H9 (cell line): ENCODE measurements around the gene SNTG2. TPM values are rescaled to one million over a fixed set of nuclear protein-coding genes. Genes with fewer than 3 reads are reported as not detected.

Experiments
- DNase-seq: peaks from one replicate; pipeline ENCODE4 v3.0.0-alpha.2; 2017
- H2AFZ ChIP-seq: one replicate; pipeline ENCODE4 v1.6.1; 2013; ENCODE audit warnings: mild to moderate bottlenecking, low read length, control low read depth, moderate library complexity
- H2AK5ac ChIP-seq: 2 replicates; pipeline ENCODE4 v1.6.1; 2013; ENCODE audit warnings: low read length, control low read depth, mixed read lengths; ENCODE audit not compliant: insufficient read length
- H2BK120ac ChIP-seq: one replicate; pipeline ENCODE4 v1.6.1; 2013; ENCODE audit warnings: low read depth, mild to moderate bottlenecking, low read length, control low read depth, inconsistent platforms; ENCODE audit not compliant: poor library complexity, severe bottlenecking
- H2BK12ac ChIP-seq: 2 replicates; pipeline ENCODE4 v1.6.1; 2013; ENCODE audit warnings: low read length, control low read depth, mixed read lengths, low read depth; ENCODE audit not compliant: insufficient read length
- H2BK15ac ChIP-seq: 2 replicates; pipeline ENCODE4 v1.6.1; 2013; ENCODE audit warnings: low read depth, low read length, control low read depth
- H2BK20ac ChIP-seq: one replicate; pipeline ENCODE4 v1.6.1; 2013; ENCODE audit warnings: low read depth, mild to moderate bottlenecking, low read length, control low read depth, inconsistent platforms; ENCODE audit not compliant: poor library complexity, severe bottlenecking
- H2BK5ac ChIP-seq: 2 replicates; pipeline ENCODE4 v1.6.1; 2013; ENCODE audit warnings: low read length, control low read depth, mixed read lengths; ENCODE audit not compliant: insufficient read length
- H3K14ac ChIP-seq: 2 replicates; pipeline ENCODE4 v1.6.1; 2013; ENCODE audit warnings: low read length, control low read depth; ENCODE audit not compliant: insufficient read depth
- H3K18ac ChIP-seq: 2 replicates; pipeline ENCODE4 v1.6.1; 2013; ENCODE audit warnings: low read depth, mild to moderate bottlenecking, mixed read lengths, low read length, control low read depth; ENCODE audit not compliant: insufficient read length
- H3K23ac ChIP-seq: 2 replicates; pipeline ENCODE4 v1.6.1; 2013; ENCODE audit warnings: low read length, control low read depth, mixed read lengths, low read depth; ENCODE audit not compliant: insufficient read length
- H3K23me2 ChIP-seq: 2 replicates; pipeline ENCODE4 v1.6.1; 2013; ENCODE audit warnings: low read depth, mild to moderate bottlenecking, mixed read lengths, low read length, control low read depth; ENCODE audit not compliant: insufficient read length, poor library complexity, severe bottlenecking
- H3K27ac ChIP-seq: 2 replicates; pipeline ENCODE4 v1.5.1; 2013; ENCODE audit warnings: low read length, control low read depth, mixed read lengths, low read depth; ENCODE audit not compliant: insufficient read length
- H3K27me3 ChIP-seq: 2 replicates; pipeline ENCODE4 v1.6.1; 2013; ENCODE audit warnings: low read length, control low read depth, inconsistent platforms; ENCODE audit not compliant: insufficient read depth
- H3K4ac ChIP-seq: 2 replicates; pipeline ENCODE4 v1.6.1; 2013; ENCODE audit warnings: low read depth, mild to moderate bottlenecking, control low read depth, inconsistent platforms, low read length, moderate library complexity
- H3K4me1 ChIP-seq: 2 replicates; pipeline ENCODE4 v1.6.1; 2013; ENCODE audit warnings: low read length, control low read depth, inconsistent platforms; ENCODE audit not compliant: insufficient read depth
- H3K4me2 ChIP-seq: 2 replicates; pipeline ENCODE4 v1.6.1; 2013; ENCODE audit warnings: low read length, control low read depth, mixed read lengths; ENCODE audit not compliant: insufficient read length, insufficient read depth
- H3K56ac ChIP-seq: 2 replicates; pipeline ENCODE4 v1.6.1; 2013; ENCODE audit warnings: low read depth, mild to moderate bottlenecking, mixed read lengths, low read length, control low read depth; ENCODE audit not compliant: insufficient read length
- H3K79me1 ChIP-seq: 2 replicates; pipeline ENCODE4 v1.6.1; 2013; ENCODE audit warnings: low read depth, mild to moderate bottlenecking, moderate library complexity, low read length, control low read depth, inconsistent platforms; ENCODE audit not compliant: insufficient read depth, poor library complexity, severe bottlenecking
- H3K79me2 ChIP-seq: 2 replicates; pipeline ENCODE4 v1.6.1; 2013; ENCODE audit warnings: low read length, control low read depth, inconsistent platforms; ENCODE audit not compliant: insufficient read depth
- H3K9ac ChIP-seq: 2 replicates; pipeline ENCODE4 v1.6.1; 2013; ENCODE audit warnings: low read length, control low read depth, mixed read lengths; ENCODE audit not compliant: insufficient read length; ENCODE audit errors: extremely low read depth
- H3K9me3 ChIP-seq: one replicate; pipeline ENCODE4 v1.6.1; 2013; ENCODE audit warnings: low read depth, low read length, inconsistent platforms; ENCODE audit not compliant: control insufficient read depth
- H3T11ph ChIP-seq: one replicate; pipeline ENCODE4 v1.6.1; 2013; ENCODE audit warnings: mild to moderate bottlenecking, low read length, control low read depth, inconsistent platforms
- H4K20me1 ChIP-seq: one replicate; pipeline ENCODE4 v1.6.1; 2013; ENCODE audit not compliant: control insufficient read depth, insufficient read length, insufficient read depth
- H4K5ac ChIP-seq: 2 replicates; pipeline ENCODE4 v1.6.1; 2013; ENCODE audit warnings: low read depth, mild to moderate bottlenecking, mixed read lengths, low read length, control low read depth; ENCODE audit not compliant: insufficient read length
- H4K8ac ChIP-seq: replicated peaks from 2 replicates; pipeline ENCODE4 v1.6.1; 2013; ENCODE audit warnings: low read length, control low read depth, mixed read lengths, low read depth; ENCODE audit not compliant: insufficient read length
- H4K91ac ChIP-seq: 2 replicates; pipeline ENCODE4 v1.6.1; 2013; ENCODE audit warnings: low read depth, mild to moderate bottlenecking, moderate library complexity, mixed read lengths, low read length, control low read depth; ENCODE audit not compliant: insufficient read length
- H3K27ac Mint-ChIP-seq, 3 experiments: 2 replicates in 2 of 3; 3 replicates in 1 of 3; pipeline ENCODE4 v1.8.0; 2020 to 2021; ENCODE audit warnings: mixed read lengths in 3 of 3, mild to moderate bottlenecking in 1 of 3, moderate library complexity in 1 of 3
- H3K27me3 Mint-ChIP-seq: 2 replicates; pipeline ENCODE4 v1.8.0; 2021; ENCODE audit warnings: low read depth, mild to moderate bottlenecking, moderate library complexity, mixed read lengths
- H3K36me3 Mint-ChIP-seq, 3 experiments: 2 replicates in 2 of 3; 3 replicates in 1 of 3; pipeline ENCODE4 v1.8.0; 2020 to 2021; ENCODE audit warnings: low read depth in 3 of 3, mixed read lengths in 3 of 3; ENCODE audit not compliant: insufficient read depth in 1 of 3
- H3K4me1 Mint-ChIP-seq, 2 experiments: 2 replicates each; pipeline ENCODE4 v1.8.0; 2020; ENCODE audit warnings: mixed read lengths in 2 of 2
- H3K4me3 Mint-ChIP-seq, 2 experiments: 2 replicates in 1 of 2; 3 replicates in 1 of 2; pipeline ENCODE4 v1.8.0; 2020 to 2021; ENCODE audit warnings: mild to moderate bottlenecking in 2 of 2, mixed read lengths in 2 of 2, moderate library complexity in 1 of 2
- H3K9me3 Mint-ChIP-seq, 2 experiments: 2 replicates in 1 of 2; 3 replicates in 1 of 2; pipeline ENCODE4 v1.8.0; 2020; ENCODE audit warnings: mild to moderate bottlenecking in 2 of 2, mixed read lengths in 2 of 2, moderate library complexity in 1 of 2
- CTCF ChIP-seq: fragments of 200-600 bp; sonication (generic); conservative IDR thresholded peaks from 3 replicates; pipeline ENCODE4 v1.8.0; 2021; ENCODE audit warnings: antibody characterized with exemption, mild to moderate bottlenecking
- WGBS: extraction: QIAGEN DNeasy Blood & Tissue Kit; methylation state at CpG from one replicate; pipeline ENCODE4 v1.1.7; 2013; ENCODE audit warnings: missing lambda C conversion rate, low lambda C conversion rate, mixed read lengths; ENCODE audit not compliant: insufficient read length; ENCODE audit errors: extremely low coverage; 5-methylcytosine and 5-hydroxymethylcytosine counted together
- total RNA-seq: library from RNA; stranded (reverse); gene quantifications from 2 replicates; pipeline ENCODE4 v1.2.1, GENCODE V29; 2021

SNTG2 gene
- total RNA-seq, 1 experiment from 2014 or later = 13.2 TPM

- no peak overlapping the region for H2BK15ac ChIP-seq
- H4K91ac ChIP-seq = no peak overlapping the region
- no peak overlapping the region for H2BK12ac ChIP-seq
- H3K14ac ChIP-seq = no peak overlapping the region
- no peak overlapping the region for H3K23ac ChIP-seq
- no peaks in the 10 kb centered on the region for H3K9me3 ChIP-seq
- no peak overlapping the region for H3K9ac ChIP-seq
- no peak overlapping the region for H2BK20ac ChIP-seq
- H4K5ac ChIP-seq = no peak overlapping the region
- H2AK5ac ChIP-seq = no peak overlapping the region
- Mint-ChIP-seq H3K27ac (no peak overlapping the region; a peak in 1 of 7 replicates), H3K9me3 (no peaks in the 10 kb centered on the region; a peak in 1 of 5 replicates), H3K36me3 (peaks cover 0 to 1% (median 0%) of the 10 kb centered on the region in 3 experiments; a peak in 2 of 7 replicates), H3K4me3 (no peak overlapping the region), H3K4me1 (peaks cover 2 to 7% of the 10 kb centered on the region in 2 experiments; a peak in 2 of 4 replicates), H3K27me3 (peaks cover 4% of the 10 kb centered on the region)
- H3K4me1 ChIP-seq = no peaks in the 10 kb centered on the region
- H3K79me2 ChIP-seq = no peaks in the 10 kb centered on the region
- no peaks in the 10 kb centered on the region for H3K27me3 ChIP-seq
- H3K4me2 ChIP-seq = no peak overlapping the region
- H3K23me2 ChIP-seq = no peaks in the 10 kb centered on the region
- no peak overlapping the region for H3K18ac ChIP-seq
- H2AFZ ChIP-seq = no peak overlapping the region
- H3K4ac ChIP-seq = no peak overlapping the region
- no CpG with 5 or more reads among the region's 5 CpGs for WGBS
- no peak overlapping the region for H3K27ac ChIP-seq
- no peaks in the 10 kb centered on the region for H3K79me1 ChIP-seq
- H2BK120ac ChIP-seq = no peak overlapping the region
- no peak overlapping the region for H2BK5ac ChIP-seq
- no peak overlapping the region for H3T11ph ChIP-seq
- DNase-seq = no peak
- H4K20me1 ChIP-seq = no peaks in the 10 kb centered on the region
- TF ChIP-seq CTCF = no peak
- H3K56ac ChIP-seq = no peak overlapping the region
- H4K8ac ChIP-seq = peak overlapping the region; percentile 5
Observed at GRCh38 chr2:1251520-1251919, 300.9 kb downstream of the SNTG2 start.
